ENCODE results near the gene SFSWAP.
"Not testable (repeated sequence)": the region's sequence is repeated elsewhere in the genome, so short reads cannot be mapped to it uniquely, and the experiment has no call there.

Gene SFSWAP

GRCh38 chr12:131704509-131704908 is 6.4 kb upstream of the SFSWAP start:
- no peak for DNase-seq

GRCh38 chr12:131706709-131707108 is 4.2 kb upstream of the SFSWAP start:
- not testable (repeated sequence) for DNase-seq

- no peak for DNase-seq
Observed at GRCh38 chr12:131709226-131709625, 1.7 kb upstream of the SFSWAP start.

GRCh38 chr12:131711551-131712205 is 788 bp downstream of the SFSWAP start:
- no peak for DNase-seq

GRCh38 chr12:131713349-131713748 is 2.5 kb downstream of the SFSWAP start:
- DNase-seq: no peak

- no peak for DNase-seq
Observed at GRCh38 chr12:131714759-131715158, 3.9 kb downstream of the SFSWAP start.

- no peak for DNase-seq
Observed at GRCh38 chr12:131716282-131716681, 5.4 kb downstream of the SFSWAP start.

- no peak for DNase-seq
Observed at GRCh38 chr12:131720241-131720640, 9.4 kb downstream of the SFSWAP start.

- DNase-seq: no peak
Observed at GRCh38 chr12:131720921-131721320, 10.0 kb downstream of the SFSWAP start.

- no peak for DNase-seq
Observed at GRCh38 chr12:131721548-131721947, 10.7 kb downstream of the SFSWAP start.

- no peak for DNase-seq
Observed at GRCh38 chr12:131723532-131723931, 12.6 kb downstream of the SFSWAP start.

- DNase-seq: no peak
Observed at GRCh38 chr12:131724534-131724933, 13.6 kb downstream of the SFSWAP start.

- DNase-seq: no peak
Observed at GRCh38 chr12:131725503-131725902, 14.6 kb downstream of the SFSWAP start.

GRCh38 chr12:131728720-131729119 is 17.8 kb downstream of the SFSWAP start:
- no peak for DNase-seq

- DNase-seq: no peak
Observed at GRCh38 chr12:131729254-131729955, 18.5 kb downstream of the SFSWAP start.

GRCh38 chr12:131732996-131733615 is 22.2 kb downstream of the SFSWAP start:
- DNase-seq: no peak

- DNase-seq: no peak
Observed at GRCh38 chr12:131733874-131734273, 23.0 kb downstream of the SFSWAP start.

GRCh38 chr12:131734336-131735152 is 23.7 kb downstream of the SFSWAP start:
- DNase-seq: no peak

- no peak for DNase-seq
Observed at GRCh38 chr12:131735153-131735456, 24.2 kb downstream of the SFSWAP start.

- no peak for DNase-seq
Observed at GRCh38 chr12:131735476-131736445, 24.9 kb downstream of the SFSWAP start.

- no peak for DNase-seq
Observed at GRCh38 chr12:131736446-131737149, 25.7 kb downstream of the SFSWAP start.

Measured in GDM1 (cell line).